NCI-H1930 (cell line): Measurements from ENCODE around the gene PTPRN2.

Experiments
- DNase-seq, 2 experiments: peaks; one replicate each; lab custom pipeline; 2025; lab: John Stamatoyannopoulos, UW

Gene PTPRN2

GRCh38 chr7:158576050-158576762, 11.4 kb downstream of the PTPRN2 start:
- no peak for DNase-seq

- no peak for DNase-seq
Observed at GRCh38 chr7:158574308-158575036, 13.2 kb downstream of the PTPRN2 start.

- no peak for DNase-seq
Observed at GRCh38 chr7:158573310-158573709, 14.3 kb downstream of the PTPRN2 start.

DNA sequence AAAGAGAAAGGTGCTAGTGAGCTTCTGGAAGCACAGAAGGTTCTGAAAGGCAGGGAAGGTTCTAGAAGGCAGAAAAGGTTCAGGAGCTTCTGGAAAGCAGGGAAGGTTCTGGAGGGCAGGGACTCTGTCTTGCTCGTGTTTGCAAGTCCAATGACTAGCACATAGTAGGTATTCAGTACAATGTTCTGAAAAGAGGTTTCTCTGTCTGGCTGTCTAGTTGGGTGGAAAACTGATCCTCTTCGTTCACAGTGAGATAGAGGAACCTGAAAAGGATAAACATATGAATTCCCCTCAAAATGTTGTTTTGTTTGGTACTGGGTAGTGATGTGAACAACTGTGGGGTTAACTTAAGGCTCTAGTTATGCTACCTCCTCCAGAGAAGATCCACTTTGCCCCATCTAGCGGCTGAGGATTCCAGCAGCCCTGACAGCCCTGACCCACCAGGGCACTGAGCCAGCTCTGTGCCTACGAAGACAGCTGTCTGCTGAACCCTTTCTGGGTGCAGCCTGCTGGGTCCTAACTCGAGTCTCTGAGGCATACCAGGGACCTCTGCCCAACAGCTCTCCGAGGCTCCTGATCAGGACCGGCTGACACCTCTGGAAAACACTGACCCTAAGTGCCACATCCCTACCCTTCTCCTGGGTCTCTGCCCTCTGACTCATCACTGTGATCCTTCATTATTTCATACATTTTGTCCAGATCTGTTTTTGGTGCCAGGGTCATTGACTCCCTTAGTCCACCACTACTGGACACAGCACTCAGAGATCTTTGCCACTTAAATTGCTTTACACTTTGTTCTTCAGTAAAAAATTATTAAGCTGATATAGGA, 15.4 kb downstream of the PTPRN2 start:
- no peak for DNase-seq

DNA sequence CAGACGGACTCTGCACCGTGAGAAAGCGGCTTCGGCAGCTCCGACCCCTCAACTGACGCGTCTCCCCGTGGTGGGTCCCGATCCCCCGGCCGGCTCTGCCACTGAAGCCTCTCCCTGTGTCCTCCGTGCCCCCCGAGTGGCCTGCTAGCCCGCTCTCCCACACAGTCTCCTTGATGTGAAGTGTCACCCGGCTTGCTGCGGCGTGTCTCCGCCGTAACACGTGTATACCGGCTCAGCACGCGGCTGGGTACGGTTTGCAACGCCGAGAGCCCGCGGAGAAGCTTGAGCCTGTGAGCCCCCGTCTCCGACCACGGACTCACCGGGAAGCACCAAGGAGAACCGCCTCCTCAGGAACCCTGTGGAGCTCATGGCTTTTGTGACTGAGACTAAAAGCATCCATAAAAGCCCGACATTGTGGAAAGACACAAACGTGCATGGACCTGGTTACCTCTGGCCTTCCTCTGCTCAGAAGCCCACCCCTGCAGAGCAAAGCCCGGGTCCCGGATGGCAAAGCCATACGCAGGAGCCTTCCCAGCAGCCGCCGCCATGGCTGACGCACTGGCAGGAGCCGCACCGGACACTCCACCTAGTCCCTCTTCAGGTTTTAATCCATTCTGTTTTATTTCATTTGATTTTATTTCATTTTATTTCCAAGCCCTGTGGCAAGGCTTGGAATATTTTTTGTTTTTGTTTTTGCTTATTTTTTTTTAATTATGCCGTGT, 17.0 kb downstream of the PTPRN2 start:
- DNase-seq: no peak

DNA sequence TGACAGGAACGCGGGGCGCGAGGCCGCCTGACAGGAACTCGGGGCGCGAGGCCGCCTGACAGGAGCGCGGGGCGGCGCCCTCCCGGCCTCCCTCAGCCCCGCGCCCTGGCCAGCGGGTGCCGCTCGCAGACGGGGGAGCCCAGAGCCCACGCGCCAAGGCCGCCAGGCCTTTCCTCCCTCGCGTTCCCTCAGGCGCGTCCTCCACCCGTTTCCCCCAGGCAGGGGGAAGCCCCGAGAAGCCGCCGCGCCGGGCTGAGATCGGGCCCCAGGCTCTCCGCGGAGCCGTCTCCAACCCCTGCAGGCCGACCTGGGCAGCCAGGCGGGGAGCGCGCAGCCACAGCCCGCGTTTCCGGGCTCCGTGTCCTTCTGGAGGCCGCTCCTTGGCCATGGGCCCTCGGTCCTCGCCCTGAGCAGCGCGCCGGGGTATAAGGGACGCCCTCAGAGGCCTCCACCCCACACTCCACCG, 17.7 kb downstream of the PTPRN2 start:
- no peak for DNase-seq

- DNase-seq: no peak
Observed at GRCh38 chr7:158568974-158569857, 18.4 kb downstream of the PTPRN2 start.

DNA sequence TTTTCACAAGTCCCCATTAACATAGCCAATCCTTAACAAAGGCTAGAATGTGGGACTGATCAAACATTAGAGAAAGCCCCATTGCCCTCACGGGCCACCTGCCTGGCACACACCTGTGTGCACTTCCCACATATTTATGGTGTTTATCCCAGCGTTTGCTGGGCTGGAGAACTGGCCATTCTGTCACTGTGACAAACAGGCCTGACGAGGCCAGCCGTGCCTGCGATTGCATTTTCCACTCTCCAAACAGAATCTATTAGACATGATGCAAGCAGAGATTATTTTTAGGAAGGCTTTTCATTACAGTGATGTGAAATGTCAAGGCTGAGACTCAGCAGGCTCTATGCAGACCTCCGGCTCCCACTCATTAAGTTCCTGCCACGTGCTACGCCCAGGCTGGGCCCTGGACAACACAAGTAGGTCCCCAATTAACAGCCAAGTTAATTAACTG, 20.4 kb downstream of the PTPRN2 start:
- no peak for DNase-seq

DNA sequence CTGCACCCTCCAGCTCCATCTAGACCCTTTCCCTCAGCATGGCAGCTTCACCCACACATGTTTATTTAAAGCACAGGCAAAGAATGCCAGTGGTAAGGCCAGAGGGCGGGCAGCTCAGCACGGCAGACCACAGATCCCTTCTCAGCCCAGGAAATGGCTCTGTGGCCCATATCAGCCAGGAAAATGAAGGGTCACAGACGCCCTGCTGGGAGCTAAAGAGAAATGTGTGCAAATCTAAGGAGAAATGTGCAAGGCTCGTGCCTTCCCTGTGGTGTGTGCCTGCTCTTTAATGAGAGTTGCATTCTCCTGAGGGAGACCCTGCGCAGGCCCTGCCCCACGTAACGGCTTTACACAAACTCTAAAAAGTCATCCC, 23.0 kb downstream of the PTPRN2 start:
- no peak for DNase-seq

- no peak for DNase-seq
Observed at GRCh38 chr7:158563911-158564662, 23.5 kb downstream of the PTPRN2 start.

DNA sequence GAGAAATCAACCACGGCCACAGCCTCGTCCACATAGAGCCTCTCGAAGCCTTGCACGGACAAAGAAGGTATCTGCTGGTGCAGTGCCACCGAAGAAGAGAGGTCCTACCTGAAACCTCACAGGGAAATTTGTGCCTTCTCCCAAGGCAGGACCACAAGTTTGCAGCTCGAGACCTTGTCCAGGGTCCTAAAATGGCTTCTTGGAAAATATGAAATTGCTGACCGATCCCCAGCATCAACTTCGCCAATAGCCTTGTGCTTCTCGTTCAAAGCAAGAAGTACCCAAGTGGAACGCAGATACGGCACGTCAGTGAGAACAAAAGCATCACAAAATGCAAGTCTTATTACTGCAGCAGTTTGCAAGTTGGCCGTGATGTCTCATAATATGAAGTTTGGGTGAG, 24.6 kb downstream of the PTPRN2 start:
- DNase-seq: no peak

DNA sequence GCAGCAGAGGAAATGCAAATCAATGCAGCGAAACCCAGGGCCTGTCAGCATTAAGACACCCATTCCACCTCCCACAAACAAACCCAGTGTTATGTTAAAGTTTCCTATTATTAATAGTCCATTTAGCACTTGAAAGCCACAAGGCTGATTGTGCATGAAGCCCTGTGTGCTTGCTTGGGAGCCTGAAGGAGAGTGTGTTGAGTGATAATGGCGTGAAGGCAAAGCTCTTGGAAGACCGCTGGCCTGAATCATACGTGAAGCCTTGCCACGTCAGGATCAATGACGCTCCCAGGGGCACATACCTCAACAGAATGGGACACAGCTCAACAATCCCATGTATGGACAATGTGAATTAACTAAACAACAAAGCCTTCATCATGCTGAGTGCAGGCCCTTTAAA, 25.1 kb downstream of the PTPRN2 start:
- no peak for DNase-seq

DNA sequence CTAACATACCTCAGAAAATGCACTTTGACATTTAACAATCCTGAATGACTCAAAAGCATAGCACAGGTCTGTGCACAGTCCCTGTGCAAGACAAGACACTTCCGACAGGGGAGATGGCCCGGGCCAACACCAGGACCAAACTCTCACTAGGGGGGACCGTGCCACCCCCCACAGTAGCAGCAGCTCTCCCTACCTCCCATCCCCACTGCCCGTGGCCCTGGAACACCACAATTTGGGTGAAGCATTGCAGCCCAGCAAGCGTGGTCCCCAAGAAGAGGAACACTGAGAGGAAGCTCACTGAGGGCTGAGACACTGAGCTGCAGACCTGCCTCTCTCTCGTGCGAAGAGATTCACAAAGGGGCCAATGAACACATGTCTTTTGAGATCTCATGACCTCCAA, 26.0 kb downstream of the PTPRN2 start:
- DNase-seq: no peak

- no peak for DNase-seq
Observed at GRCh38 chr7:158560386-158560785, 27.2 kb downstream of the PTPRN2 start.

DNA sequence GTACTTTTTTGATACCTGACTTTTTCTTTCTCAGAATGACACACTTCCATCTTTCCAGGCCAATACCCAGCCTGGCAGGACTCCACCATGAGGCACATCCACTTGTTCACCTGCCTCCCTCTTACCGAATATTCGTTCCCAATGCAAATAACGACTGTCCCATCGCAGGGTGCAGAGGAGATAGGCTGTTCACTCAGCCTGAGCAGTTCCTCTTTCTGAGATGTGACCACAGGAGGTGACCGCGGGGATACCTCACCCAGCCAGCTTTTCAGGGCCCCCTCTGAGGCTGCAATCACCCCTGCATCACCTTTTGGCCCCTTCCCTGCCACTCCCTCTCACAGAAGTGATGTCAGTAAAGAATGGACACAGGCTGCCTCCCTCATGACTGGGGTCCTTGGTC, 28.3 kb downstream of the PTPRN2 start:
- no peak for DNase-seq

DNA sequence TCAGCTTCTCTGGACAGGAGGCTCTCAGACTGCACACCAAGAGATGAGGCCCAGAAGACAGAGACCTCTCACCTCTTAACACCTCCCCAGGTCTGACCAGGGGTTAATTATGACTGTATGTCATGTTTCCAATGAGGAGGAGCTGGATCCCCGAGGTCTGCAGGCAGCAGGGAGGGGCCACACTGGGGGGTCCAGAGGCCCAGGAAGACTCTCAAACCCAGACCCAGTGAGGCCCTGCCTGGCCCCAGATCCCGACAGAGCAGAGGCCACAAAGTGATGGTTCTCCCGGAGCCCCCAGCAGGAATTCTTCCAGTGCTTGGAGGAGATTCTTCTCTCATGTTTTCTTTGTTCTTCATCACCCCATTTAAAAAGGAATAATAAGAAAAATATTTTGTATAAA, 28.8 kb downstream of the PTPRN2 start:
- DNase-seq: no peak

DNA sequence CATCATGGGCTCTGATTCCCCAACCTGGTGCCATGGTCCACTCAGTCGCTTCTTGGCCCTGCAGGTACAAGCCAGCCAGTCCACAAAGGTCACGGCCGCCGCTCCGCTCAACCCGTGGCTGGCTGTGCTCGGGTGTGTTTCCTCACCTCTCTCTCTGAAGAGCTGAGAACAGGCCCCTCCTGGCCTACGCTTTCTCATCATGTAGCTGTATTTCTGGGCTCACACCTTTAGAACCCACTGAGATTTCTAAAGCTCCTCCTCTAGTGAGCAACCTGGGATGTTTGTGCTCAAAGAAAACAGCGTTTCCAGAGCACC, 30.2 kb downstream of the PTPRN2 start:
- no peak for DNase-seq

- DNase-seq: no peak
Observed at GRCh38 chr7:158556721-158557440, 30.7 kb downstream of the PTPRN2 start.

DNA sequence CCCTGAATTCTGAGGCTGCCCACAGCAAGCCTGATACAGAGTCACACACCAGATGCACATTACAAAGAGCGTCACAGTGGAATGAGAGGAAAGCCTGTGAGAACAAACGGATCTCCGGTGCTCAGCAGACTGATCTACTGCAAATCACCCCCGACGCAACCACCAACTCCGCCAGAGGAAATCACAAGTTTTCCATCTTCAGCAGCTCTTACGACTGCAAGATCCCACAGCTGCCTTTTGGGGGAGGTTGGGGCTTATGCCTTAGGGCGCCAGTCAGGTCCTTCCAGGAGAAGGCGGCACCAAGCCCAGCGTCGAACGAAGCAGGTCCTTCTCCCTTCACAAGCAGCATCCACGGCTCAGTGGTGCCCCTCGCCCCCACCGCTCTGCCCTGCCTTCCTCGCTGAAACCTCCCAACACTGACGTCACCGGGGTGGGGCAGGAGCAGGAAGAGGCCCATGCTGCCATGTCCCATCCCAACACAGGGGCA, 32.5 kb downstream of the PTPRN2 start:
- DNase-seq: no peak
